Memory B cell (primary cell): ENCODE data around the gene DCXR.

Source experiments
- ATAC-seq: fragments of 150-1000 bp; cut with Tn5 transposase; 2 replicates; pipeline ENCODE4 v1.10.0; 2021; ENCODE audit warnings: low read depth, mild to moderate bottlenecking, moderate library complexity
- DNase-seq, 2 donors: peaks; one replicate each; pipeline ENCODE4 v3.0.0; 2022; ENCODE audit warnings: low spot score in 2 of 2
- H3K27ac Mint-ChIP-seq: one replicate; pipeline ENCODE4 v1.8.0; 2022; ENCODE audit warnings: mild to moderate bottlenecking, moderate library complexity, mixed read lengths
- H3K27me3 Mint-ChIP-seq: one replicate; pipeline ENCODE4 v1.8.0; 2022; ENCODE audit warnings: mixed read lengths
- H3K36me3 Mint-ChIP-seq: one replicate; pipeline ENCODE4 v1.8.0; 2022; ENCODE audit warnings: mild to moderate bottlenecking, mixed read lengths
- H3K4me1 Mint-ChIP-seq: one replicate; pipeline ENCODE4 v1.8.0; 2022; ENCODE audit warnings: mixed read lengths
- H3K4me3 Mint-ChIP-seq: one replicate; pipeline ENCODE4 v1.8.0; 2022; ENCODE audit warnings: mild to moderate bottlenecking, moderate library complexity, mixed read lengths
- H3K9me3 Mint-ChIP-seq: one replicate; pipeline ENCODE4 v1.8.0; 2022; ENCODE audit warnings: mixed read lengths

Gene DCXR

DNA sequence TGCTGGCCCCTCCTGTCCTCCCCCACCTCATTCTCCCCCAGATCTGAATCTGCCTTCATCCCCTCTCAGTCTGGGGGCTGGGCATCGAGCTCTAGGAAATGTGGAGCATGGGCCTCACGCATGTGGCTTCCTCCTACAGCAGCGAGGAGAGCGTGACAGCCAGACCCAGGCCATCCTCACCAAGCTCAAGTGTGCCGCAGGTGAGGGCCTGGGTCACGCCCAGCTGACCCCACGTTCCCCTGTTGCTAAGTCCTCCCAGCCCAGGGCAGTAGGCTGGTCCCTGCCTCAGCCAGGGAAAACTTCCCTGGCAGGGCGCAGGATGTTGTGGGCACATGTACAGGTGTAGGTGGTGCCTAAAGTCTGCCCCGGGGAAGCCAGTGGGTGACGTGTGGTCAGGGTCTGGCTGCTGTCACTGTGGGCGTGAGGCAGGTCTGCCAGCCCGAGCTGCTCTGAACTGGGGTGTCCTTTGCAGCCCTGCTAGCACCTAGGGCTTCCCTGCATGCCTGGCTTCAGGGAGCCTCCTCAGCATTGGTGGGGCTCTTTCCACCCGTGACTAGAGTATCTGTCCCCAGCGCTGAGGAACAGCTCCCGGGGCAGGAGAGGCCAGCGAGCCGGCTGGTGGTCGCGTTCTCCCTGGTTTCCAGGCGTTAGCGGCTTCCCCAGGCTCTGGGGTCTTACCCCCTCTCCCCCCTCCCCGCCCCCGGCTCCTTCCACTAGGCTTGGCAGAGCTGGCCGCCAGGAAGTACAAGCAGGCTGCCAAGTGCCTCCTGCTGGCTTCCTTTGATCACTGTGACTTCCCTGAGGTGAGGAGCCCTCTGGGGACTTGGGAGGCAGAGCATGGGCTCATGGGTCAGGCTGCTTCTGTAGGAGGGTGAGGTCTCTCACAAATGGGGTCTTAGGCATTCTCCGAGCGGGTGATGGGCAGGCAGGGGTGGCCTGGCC lies 17.8 kb upstream of the DCXR start:
- H3K36me3 Mint-ChIP-seq, result peaks cover 5% of the 10 kb centered on the region
- no peak overlapping the region for H3K27ac Mint-ChIP-seq

DNA sequence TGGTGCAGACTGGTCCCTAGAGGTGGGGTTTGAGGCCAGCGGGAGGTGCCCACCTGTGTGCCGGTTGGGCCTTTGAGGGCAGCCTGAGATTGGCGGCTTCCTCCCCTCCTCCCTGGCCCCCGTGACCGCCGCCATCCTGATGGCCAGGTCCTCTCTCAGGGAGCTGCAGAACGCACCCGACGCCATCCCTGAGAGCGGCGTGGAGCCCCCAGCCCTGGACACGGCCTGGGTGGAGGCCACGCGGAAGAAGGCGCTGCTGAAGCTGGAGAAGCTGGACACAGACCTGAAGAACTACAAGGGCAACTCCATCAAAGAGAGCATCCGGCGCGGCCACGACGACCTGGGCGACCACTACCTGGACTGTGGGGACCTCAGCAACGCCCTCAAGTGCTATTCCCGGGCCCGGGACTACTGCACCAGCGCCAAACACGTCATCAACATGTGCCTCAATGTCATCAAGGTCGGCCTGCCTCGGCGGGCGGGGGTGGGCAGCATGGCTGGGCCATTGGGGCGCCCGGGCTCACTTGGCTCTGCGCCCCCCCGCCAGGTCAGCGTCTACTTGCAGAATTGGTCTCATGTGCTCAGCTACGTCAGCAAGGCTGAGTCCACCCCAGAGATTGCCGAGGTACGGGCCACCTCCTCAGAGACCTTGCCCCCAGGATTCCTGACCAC lies 17.0 kb upstream of the DCXR start:
- DNase-seq (no peak), ATAC-seq (no peak)
- Mint-ChIP-seq H3K27me3 (no peaks in the 10 kb centered on the region), H3K4me3 (no peak overlapping the region), H3K9me3 (no peaks in the 10 kb centered on the region), H3K36me3 (peaks cover 3% of the 10 kb centered on the region), H3K27ac (no peak overlapping the region), H3K4me1 (peaks cover 8% of the 10 kb centered on the region)

More for the DNA sequence above, 17.8 kb upstream of the DCXR start:
- Mint-ChIP-seq H3K27me3 (no peaks in the 10 kb centered on the region), H3K9me3 (no peaks in the 10 kb centered on the region), H3K4me3 (no peak overlapping the region), H3K4me1 (peaks cover 5% of the 10 kb centered on the region)
- no peak for DNase-seq
- no peak for ATAC-seq

DNA sequence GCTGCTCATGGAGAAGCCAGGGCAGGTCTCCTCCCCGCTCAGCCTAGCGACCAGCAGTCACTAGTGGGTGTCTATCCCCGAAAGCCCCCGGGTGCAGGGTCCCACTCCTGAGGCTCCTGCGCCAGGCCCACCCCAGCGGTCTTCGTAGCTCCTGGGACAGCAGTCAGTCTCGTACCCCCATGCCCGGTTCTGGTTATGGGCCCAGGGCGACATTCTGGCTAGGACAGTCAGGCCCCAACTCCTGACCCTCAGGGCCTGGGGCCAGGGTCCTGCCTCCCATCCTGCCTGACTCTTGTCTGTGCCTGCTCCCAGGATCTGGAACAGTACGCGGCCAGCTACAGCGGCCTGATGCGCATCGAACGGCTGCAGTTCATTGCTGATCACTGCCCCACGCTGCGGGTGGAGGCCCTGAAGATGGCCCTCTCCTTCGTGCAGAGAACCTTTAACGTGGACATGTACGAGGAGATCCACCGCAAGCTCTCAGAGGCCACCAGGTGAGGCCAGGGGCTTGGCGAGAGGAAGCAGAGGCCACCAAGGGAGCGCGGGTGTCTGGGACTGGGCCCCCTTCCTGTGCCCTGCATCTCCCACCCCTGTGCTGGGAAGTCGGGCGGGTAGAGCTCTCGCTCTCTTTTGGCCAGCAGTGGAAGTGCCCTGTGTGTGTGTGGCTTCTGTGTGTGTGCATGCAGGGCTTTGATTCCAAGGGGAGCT lies 16.2 kb upstream of the DCXR start:
- Mint-ChIP-seq H3K4me3 (peak overlapping the region; percentile 66), H3K4me1 (peaks cover 8% of the 10 kb centered on the region), H3K27ac (no peak overlapping the region), H3K27me3 (no peaks in the 10 kb centered on the region), H3K9me3 (no peaks in the 10 kb centered on the region), H3K36me3 (peaks cover 3% of the 10 kb centered on the region)
- no peak for DNase-seq
- ATAC-seq, result no peak

DNA sequence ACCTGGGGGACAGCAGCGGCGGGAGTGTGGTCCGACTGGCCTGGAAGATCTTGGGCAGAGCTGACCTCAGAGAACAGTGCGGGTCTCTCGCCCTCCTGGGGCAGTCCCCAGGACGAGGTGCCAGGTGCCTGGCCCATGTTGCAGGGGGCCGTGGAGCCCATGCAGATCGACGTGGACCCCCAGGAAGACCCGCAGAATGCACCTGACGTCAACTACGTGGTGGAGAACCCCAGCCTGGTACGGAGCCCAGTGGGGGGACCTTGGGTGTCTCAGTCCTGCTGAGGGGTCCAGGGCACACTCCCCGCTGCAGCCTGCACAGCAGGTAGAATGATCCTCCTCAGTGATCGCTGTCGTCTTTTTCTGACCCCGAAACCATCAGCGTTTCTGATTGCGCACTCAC lies 15.6 kb upstream of the DCXR start:
- DNase-seq, result no peak
- no peak for ATAC-seq
- Mint-ChIP-seq H3K36me3 (peaks cover 5% of the 10 kb centered on the region), H3K4me3 (peak overlapping the region; percentile 66), H3K27ac (no peak overlapping the region), H3K4me1 (peaks cover 8% of the 10 kb centered on the region), H3K27me3 (no peaks in the 10 kb centered on the region), H3K9me3 (no peaks in the 10 kb centered on the region)

DNA sequence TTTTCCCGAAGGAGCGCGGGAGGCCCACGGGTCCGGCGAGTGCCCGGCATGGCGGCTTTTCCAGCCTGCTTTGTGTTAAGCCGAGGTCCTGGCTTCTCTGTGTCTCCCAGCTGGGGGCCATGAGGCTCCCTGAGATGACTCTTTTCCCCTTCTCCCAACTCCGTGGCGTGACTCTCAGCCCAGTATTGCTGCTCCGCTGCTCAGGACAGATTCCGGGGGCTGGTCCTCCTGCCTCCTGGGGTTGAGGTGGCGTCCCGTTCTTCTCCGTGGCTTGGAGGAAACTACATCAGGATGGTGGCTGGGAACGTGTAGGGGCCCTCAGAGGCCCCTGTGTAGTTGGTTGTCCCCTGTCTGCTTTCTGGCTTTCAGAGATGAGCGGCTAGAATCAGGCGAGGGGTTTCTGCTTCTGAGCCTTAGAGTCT lies 15.2 kb upstream of the DCXR start:
- DNase-seq (no peak), ATAC-seq (no peak)
- H3K4me1 Mint-ChIP-seq, result peaks cover 8% of the 10 kb centered on the region
- peak overlapping the region; percentile 66 for H3K4me3 Mint-ChIP-seq
- H3K27me3 Mint-ChIP-seq, result no peaks in the 10 kb centered on the region
- H3K9me3 Mint-ChIP-seq, result no peaks in the 10 kb centered on the region
- no peak overlapping the region for H3K27ac Mint-ChIP-seq
- H3K36me3 Mint-ChIP-seq, result peaks cover 6% of the 10 kb centered on the region

DNA sequence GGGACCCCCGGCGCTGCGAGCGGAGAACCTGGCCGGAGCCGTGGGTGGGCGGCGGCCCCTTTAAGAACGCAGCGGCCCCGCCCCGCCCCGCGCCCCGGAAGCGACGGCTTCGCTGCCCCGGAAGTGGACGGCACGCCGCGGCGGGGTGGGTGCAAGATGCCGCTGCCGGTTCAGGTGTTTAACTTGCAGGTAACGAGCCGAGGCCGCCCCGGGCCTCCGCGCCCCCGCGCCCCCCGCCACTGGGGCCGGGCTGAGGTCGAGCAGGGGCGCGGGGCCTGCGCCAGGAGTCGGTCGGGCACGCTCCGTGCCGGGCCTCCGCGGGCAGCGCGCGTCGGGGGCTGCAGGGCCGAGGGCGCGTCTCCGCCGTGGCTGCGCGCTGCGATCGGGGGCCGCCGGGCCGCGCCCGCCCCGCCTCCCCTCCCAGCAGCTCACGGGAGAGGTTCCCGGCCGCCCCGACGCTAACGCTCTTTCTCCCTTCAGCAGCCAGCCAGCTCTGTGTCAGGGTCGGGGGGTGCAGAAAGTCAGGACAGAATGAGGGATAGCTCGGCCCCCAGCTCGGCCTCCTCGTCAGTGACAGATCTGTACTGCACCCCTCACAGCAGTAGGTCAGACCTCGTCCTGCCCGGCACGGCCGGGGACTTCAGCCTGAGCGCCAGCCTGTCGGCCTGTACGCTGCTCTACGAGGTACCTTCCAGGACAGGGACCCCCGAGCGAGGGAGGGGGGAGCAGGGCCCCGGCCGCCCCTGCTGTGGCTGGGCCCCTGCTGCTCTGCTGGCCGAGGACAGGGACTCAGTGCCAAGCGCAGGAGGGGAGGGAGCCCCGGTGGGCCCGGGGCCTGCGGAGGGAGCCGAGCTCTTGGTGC lies 14.5 kb upstream of the DCXR start, which contains the start of the genes GPS1 and RFNG:
TSS of gene GPS1 (plus strand) at position 123 of the 862 bp plus-strand sequence. CDS start at position 157, 34 bp downstream.
TSS of gene RFNG (minus strand) at position 36 of the 862 bp plus-strand sequence. CDS start 45 bp downstream, outside the sequence.
- DNase-seq (peak; percentile 66 to 75), ATAC-seq (peak; percentile 98)
- Mint-ChIP-seq H3K9me3 (no peaks in the 10 kb centered on the region), H3K36me3 (peaks cover 10% of the 10 kb centered on the region), H3K4me3 (peak within 1 kb of the TSS; percentile 92), H3K27ac (peak within 1 kb of the TSS; percentile 86), H3K4me1 (peaks cover 8% of the 10 kb centered on the region), H3K27me3 (no peaks in the 10 kb centered on the region)

DNA sequence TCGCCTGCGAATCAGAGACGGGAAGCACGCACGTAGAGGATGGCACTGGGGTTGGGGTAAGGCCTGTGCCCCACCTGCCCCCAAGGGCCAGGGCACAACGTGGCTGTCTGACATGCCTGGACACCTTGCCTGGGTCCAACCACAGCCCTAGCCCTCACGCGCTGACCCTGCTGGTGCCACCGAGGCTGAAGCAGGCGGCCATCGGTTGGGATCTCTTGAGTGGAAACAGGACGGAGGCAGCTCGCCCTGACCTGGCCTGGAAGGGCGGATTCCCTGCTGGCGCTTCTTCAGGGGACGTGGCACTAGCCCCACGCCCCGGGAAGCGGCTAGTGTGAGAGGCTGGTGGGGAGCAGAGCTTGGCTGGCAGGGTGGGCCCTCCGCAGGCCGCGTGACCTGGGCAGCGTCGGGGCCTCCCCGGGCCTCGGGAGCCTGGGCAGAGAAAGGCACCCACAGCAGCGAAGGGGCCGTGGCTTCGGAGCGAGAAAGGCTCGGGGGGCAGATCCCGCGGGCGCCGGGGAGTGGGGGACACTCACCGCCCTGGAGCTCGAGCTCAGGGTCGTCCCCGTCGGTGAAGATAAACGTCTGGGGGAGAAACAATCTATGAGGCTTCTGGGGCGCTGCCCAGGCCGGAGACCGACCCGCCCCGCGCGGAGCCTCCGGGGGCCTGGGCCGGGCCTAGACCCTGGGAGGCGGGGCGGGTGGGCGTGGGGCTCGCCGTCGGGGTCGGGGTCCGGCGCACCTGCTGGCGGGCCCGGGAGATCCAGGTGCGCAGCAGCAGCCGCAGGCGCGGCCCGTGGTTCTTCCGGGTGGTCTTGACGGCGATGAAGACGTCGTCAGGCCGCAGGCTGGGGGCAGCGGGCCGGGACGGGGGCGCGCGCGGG lies 13.5 kb upstream of the DCXR start:
- Mint-ChIP-seq H3K27ac (peak overlapping the region; percentile 86), H3K27me3 (no peaks in the 10 kb centered on the region), H3K4me3 (peak overlapping the region; percentile 92), H3K9me3 (no peaks in the 10 kb centered on the region), H3K4me1 (peaks cover 8% of the 10 kb centered on the region), H3K36me3 (peaks cover 10% of the 10 kb centered on the region)
- DNase-seq, result no peak
- peak; percentile 12 for ATAC-seq

DNA sequence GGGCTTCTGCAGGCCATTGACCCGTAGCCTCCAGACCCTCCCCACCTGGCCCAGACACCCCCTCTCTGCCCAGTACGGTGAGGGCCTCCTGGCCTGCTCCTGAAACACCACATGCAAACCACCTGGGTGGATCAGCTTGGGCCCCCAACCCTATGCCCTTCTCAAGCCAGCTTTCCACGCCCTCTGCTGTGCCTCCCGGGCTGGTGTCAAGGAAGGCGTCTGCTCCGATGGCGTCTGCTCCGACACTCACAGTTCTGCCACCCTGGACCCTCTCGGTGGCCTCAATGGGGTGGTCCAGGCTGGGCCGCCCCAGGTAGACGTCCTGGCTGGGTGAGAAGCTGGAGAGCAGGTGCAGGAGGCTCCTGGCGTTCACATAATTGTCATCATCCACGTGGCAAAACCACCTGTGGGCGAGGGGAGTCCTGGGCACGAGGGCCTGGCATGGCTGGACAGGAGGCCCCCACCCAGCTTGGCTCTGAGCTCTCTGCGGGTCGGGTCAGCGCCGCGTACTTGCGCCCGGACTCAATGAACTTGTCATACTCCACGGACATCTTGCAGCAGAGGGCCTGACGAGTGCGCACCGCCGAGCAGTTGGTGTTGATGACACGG lies 12.8 kb upstream of the DCXR start:
- no peaks in the 10 kb centered on the region for H3K9me3 Mint-ChIP-seq
- H3K27me3 Mint-ChIP-seq, result no peaks in the 10 kb centered on the region
- H3K27ac Mint-ChIP-seq, result peak overlapping the region; percentile 86
- H3K36me3 Mint-ChIP-seq, result peaks cover 10% of the 10 kb centered on the region
- ATAC-seq, result no peak
- H3K4me3 Mint-ChIP-seq, result peak overlapping the region; percentile 92
- peaks cover 8% of the 10 kb centered on the region for H3K4me1 Mint-ChIP-seq
- no peak for DNase-seq

DNA sequence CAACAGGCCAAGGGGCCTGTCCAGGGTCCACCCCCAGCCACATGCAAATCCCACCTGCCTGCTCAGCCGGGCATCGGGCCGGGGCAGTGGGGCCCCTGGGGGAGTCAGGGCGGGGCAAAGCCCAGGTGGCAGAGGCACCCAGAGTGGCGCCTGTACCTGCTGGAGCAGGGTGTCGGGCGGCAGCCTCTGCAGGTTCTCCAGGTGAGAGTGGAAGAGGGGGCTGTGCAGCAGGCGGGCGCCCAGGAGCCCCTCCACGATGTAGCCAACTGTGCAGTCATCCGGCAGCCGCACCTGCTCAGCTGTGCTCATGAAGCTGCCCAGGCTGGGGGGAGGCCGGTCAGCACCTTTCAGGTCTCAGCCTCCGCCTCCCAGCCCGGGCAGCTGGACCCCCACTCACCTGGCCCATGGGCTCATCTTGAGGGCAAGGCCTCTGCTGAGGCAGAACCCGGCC lies 12.0 kb upstream of the DCXR start:
- Mint-ChIP-seq H3K36me3 (peaks cover 7% of the 10 kb centered on the region), H3K4me3 (no peak overlapping the region), H3K9me3 (no peaks in the 10 kb centered on the region), H3K27ac (no peak overlapping the region), H3K4me1 (peaks cover 8% of the 10 kb centered on the region), H3K27me3 (no peaks in the 10 kb centered on the region)
- ATAC-seq (no peak), DNase-seq (no peak)

DNA sequence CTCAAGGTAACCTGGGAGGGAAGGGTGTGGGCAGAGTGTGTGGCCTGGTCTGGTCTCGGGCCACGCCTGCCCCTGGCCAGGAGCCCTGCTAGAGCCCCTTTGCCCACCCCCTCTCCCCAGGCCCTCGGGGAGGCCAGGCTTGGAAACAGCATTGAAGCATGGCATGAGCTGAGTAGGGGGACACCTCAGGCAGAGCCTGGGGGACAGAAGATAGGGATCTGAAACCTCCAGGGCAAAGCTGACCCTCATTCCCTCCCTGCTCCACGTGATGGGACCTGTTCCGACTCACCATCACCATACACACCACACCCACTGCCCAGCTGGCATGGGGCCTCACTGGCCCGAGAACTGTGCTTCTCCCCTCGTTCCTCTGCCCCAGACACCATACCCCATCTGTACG lies 11.6 kb upstream of the DCXR start:
- peaks cover 8% of the 10 kb centered on the region for H3K4me1 Mint-ChIP-seq
- peaks cover 7% of the 10 kb centered on the region for H3K36me3 Mint-ChIP-seq
- no peak overlapping the region for H3K27ac Mint-ChIP-seq
- H3K27me3 Mint-ChIP-seq, result no peaks in the 10 kb centered on the region
- H3K9me3 Mint-ChIP-seq, result no peaks in the 10 kb centered on the region
- DNase-seq (no peak), ATAC-seq (no peak)
- no peak overlapping the region for H3K4me3 Mint-ChIP-seq

DNA sequence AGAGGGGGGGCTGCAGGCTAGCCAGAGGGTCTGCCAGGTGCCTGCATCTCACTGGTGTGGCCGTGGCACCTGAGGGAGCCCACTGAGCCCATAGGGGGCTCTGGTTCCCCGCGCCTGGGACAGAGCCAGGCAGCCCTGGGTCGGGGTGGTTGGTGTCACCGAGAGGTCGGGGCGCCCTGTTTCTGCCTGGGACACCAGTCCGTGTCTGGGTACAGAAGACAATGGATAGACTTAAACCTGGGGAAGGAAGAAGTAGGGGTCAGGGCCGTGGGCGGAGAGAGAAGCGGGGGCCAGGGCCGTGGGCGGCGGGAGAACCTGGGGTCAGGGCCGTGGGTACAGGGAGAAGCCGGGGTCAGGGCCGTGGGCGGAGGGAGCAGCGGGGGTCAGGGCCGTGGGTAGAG lies 11.1 kb upstream of the DCXR start:
- peaks cover 8% of the 10 kb centered on the region for H3K4me1 Mint-ChIP-seq
- H3K27ac Mint-ChIP-seq, result no peak overlapping the region
- H3K4me3 Mint-ChIP-seq, result no peak overlapping the region
- no peak for DNase-seq
- no peaks in the 10 kb centered on the region for H3K27me3 Mint-ChIP-seq
- H3K36me3 Mint-ChIP-seq, result peaks cover 7% of the 10 kb centered on the region
- no peaks in the 10 kb centered on the region for H3K9me3 Mint-ChIP-seq
- no peak for ATAC-seq

DNA sequence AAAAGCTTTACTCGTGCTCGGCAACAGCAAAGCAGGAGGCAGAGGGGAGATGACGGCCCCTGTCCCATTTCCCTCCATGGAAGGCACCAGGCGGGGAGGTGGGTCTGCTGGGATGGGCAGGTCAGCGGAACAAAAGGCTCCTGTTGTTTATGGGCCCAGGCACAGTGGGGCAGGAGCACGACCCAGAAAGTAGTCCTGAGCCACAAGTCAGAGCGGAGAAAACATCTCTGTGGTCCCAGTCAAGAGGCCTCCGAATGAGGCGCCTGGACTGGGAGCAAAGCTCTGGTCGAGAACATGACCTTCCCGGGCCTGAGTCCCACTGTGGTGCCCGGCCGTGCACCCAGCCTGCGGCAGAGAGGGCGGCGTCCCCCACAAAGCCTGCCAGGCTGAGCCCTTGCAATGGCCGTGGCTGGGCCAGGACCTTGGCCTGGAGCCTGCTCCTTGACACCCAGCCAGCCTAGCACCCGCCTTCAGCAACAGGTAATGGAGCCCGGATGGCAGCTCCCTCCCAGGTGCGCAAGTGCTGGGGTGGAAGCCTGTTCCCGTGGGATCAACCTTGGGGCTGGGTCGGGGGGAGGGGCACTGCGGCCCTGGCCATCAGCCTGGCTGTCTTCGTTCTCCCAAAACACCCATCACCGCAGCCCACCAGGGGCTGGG lies 10.5 kb upstream of the DCXR start:
- DNase-seq (no peak), ATAC-seq (no peak)
- H3K27me3 Mint-ChIP-seq, result no peaks in the 10 kb centered on the region
- no peaks in the 10 kb centered on the region for H3K9me3 Mint-ChIP-seq
- peaks cover 7% of the 10 kb centered on the region for H3K36me3 Mint-ChIP-seq
- H3K27ac Mint-ChIP-seq, result no peak overlapping the region
- H3K4me3 Mint-ChIP-seq, result no peak overlapping the region
- H3K4me1 Mint-ChIP-seq, result peaks cover 8% of the 10 kb centered on the region
